ENCODE data around the gene TRMT112.
"Not testable (repeated sequence)": the region's sequence is repeated elsewhere in the genome, so short reads cannot be mapped to it uniquely, and the experiment has no call there.

TRMT112 gene

GRCh38 chr11:64331569-64332371 lies 14.4 kb upstream of the TRMT112 start:
- peak; percentile 74 for DNase-seq (ENCODE audit: low spot score)

GRCh38 chr11:64330888-64331287 lies 13.5 kb upstream of the TRMT112 start:
- no peak for DNase-seq (ENCODE audit: low spot score)

- no peak for DNase-seq (ENCODE audit: low spot score)
These were observed 10.6 kb upstream of the TRMT112 start for GRCh38 chr11:64327993-64328392.

- DNase-seq (ENCODE audit: low spot score) = no peak
These were observed 10.0 kb upstream of the TRMT112 start for GRCh38 chr11:64327375-64327774.

GRCh38 chr11:64324692-64325469 lies 7.5 kb upstream of the TRMT112 start:
- DNase-seq (ENCODE audit: low spot score) = no peak

GRCh38 chr11:64323984-64324383 lies 6.6 kb upstream of the TRMT112 start:
- not testable (repeated sequence) for DNase-seq (ENCODE audit: low spot score)

- DNase-seq (ENCODE audit: low spot score) = no peak
These were observed 6.0 kb upstream of the TRMT112 start for GRCh38 chr11:64323373-64323772.

- DNase-seq (ENCODE audit: low spot score) = no peak
These were observed 5.5 kb upstream of the TRMT112 start for GRCh38 chr11:64322925-64323260.

- no peak for DNase-seq (ENCODE audit: low spot score)
These were observed 4.2 kb upstream of the TRMT112 start for GRCh38 chr11:64321533-64321932.

- DNase-seq (ENCODE audit: low spot score) = no peak
These were observed 3.7 kb upstream of the TRMT112 start for GRCh38 chr11:64321026-64321425.

- no peak for DNase-seq (ENCODE audit: low spot score)
These were observed 3.2 kb upstream of the TRMT112 start for GRCh38 chr11:64320556-64320955.

GRCh38 chr11:64318766-64319761 lies 1.7 kb upstream of the TRMT112 start:
- DNase-seq (ENCODE audit: low spot score) = peak; percentile 37

GRCh38 chr11:64317961-64318765 lies 804 bp upstream of the TRMT112 start, which contains the start of gene PRDX5:
Gene PRDX5, plus strand, starts transcription at chr11:64318121. Its CDS starts 95 bp downstream, at chr11:64318216.
- peak; percentile 94 for DNase-seq (ENCODE audit: low spot score)

- no peak for DNase-seq (ENCODE audit: low spot score)
These were observed 561 bp downstream of the TRMT112 start for GRCh38 chr11:64316672-64317324.

- DNase-seq (ENCODE audit: low spot score) = not testable (repeated sequence)
These were observed 1.5 kb downstream of the TRMT112 start for GRCh38 chr11:64315667-64316526.

- DNase-seq (ENCODE audit: low spot score) = no peak
These were observed 2.4 kb downstream of the TRMT112 start for GRCh38 chr11:64314805-64315561.

GRCh38 chr11:64314146-64314804 lies 3.1 kb downstream of the TRMT112 start:
- DNase-seq (ENCODE audit: low spot score) = no peak

- DNase-seq (ENCODE audit: low spot score) = no peak
These were observed 3.7 kb downstream of the TRMT112 start for GRCh38 chr11:64313491-64314145.

All from iPS-NIHi11 (cell line).